Astrocyte (in vitro differentiated cells and primary cell): Measurements from ENCODE around the gene PCDHGC3. TPM values are rescaled to one million over a fixed set of nuclear protein-coding genes. Genes with fewer than 3 reads are reported as not detected.
A peak's percentile ranks its signal among the peaks of the same experiment; 100 is the strongest.

Experiments used
- DNase-seq: peaks from one replicate; pipeline ENCODE4 v3.0.0-alpha.2; 2010; ENCODE audit warnings: low read depth
- FAIRE-seq: peaks from 2 replicates; lab custom pipeline; 2011; peaks lifted over from hg19 to GRCh38; lab: Jason Lieb, UNC
- H2AFZ ChIP-seq: 2 replicates; pipeline ENCODE4 v1.6.0; 2012; ENCODE audit warnings: low read depth, low read length, inconsistent platforms
- H3K27ac ChIP-seq: 2 replicates; pipeline ENCODE4 v1.5.1; 2011; ENCODE audit warnings: low read depth, low read length, inconsistent platforms
- H3K27me3 ChIP-seq: 2 replicates; pipeline ENCODE4 v1.6.0; 2011; ENCODE audit warnings: low read length, inconsistent platforms; ENCODE audit not compliant: insufficient read depth
- H3K36me3 ChIP-seq: 2 replicates; pipeline ENCODE4 v1.5.1; 2011; ENCODE audit warnings: low read length, inconsistent platforms; ENCODE audit not compliant: insufficient read depth
- H3K4me1 ChIP-seq: 2 replicates; pipeline ENCODE4 v1.5.1; 2011; ENCODE audit warnings: low read length, inconsistent platforms; ENCODE audit not compliant: insufficient read depth
- H3K4me2 ChIP-seq: 2 replicates; pipeline ENCODE4 v1.6.0; 2012; ENCODE audit warnings: low read length, inconsistent platforms
- H3K4me3 ChIP-seq: 2 replicates; pipeline ENCODE4 v1.5.1; 2011; ENCODE audit warnings: low read depth, mild to moderate bottlenecking, low read length, inconsistent platforms; ENCODE audit not compliant: insufficient read depth
- H3K79me2 ChIP-seq: 2 replicates; pipeline ENCODE4 v1.6.0; 2012; ENCODE audit warnings: mild to moderate bottlenecking, low read length, inconsistent platforms; ENCODE audit not compliant: insufficient read depth
- H3K9ac ChIP-seq: 2 replicates; pipeline ENCODE4 v1.6.0; 2012; ENCODE audit warnings: mild to moderate bottlenecking, low read length, inconsistent platforms
- H3K9me3 ChIP-seq: 2 replicates; pipeline ENCODE4 v1.5.1; 2012; ENCODE audit warnings: low read depth, mild to moderate bottlenecking, low read length, inconsistent platforms; ENCODE audit not compliant: insufficient read depth
- H4K20me1 ChIP-seq: 2 replicates; pipeline ENCODE4 v1.6.0; 2012; ENCODE audit warnings: low read length, inconsistent platforms; ENCODE audit not compliant: insufficient read depth
- H3K27ac Mint-ChIP-seq: one replicate; pipeline ENCODE4 v1.8.0; 2021; ENCODE audit warnings: mild to moderate bottlenecking, mixed read lengths; ENCODE audit not compliant: unreplicated experiment
- H3K27me3 Mint-ChIP-seq: one replicate; pipeline ENCODE4 v1.8.0; 2021; ENCODE audit warnings: low read depth, mixed read lengths; ENCODE audit not compliant: unreplicated experiment
- H3K36me3 Mint-ChIP-seq: one replicate; pipeline ENCODE4 v1.8.0; 2021; ENCODE audit warnings: low read depth, mixed read lengths; ENCODE audit not compliant: unreplicated experiment
- H3K4me1 Mint-ChIP-seq: one replicate; pipeline ENCODE4 v1.8.0; 2021; ENCODE audit warnings: low read depth, mixed read lengths; ENCODE audit not compliant: unreplicated experiment
- H3K4me3 Mint-ChIP-seq: one replicate; pipeline ENCODE4 v1.8.0; 2021; ENCODE audit warnings: mild to moderate bottlenecking, moderate library complexity, mixed read lengths; ENCODE audit not compliant: unreplicated experiment
- H3K9me3 Mint-ChIP-seq: one replicate; pipeline ENCODE4 v1.8.0; 2021; ENCODE audit warnings: mild to moderate bottlenecking, mixed read lengths; ENCODE audit not compliant: unreplicated experiment
- CTCF ChIP-seq: IDR thresholded peaks from 2 replicates; pipeline ENCODE4 v1.5.1; 2011; ENCODE audit warnings: low read depth, mild to moderate bottlenecking, inconsistent platforms, low read length, moderate library complexity; ENCODE audit not compliant: insufficient read depth
- EZH2 ChIP-seq: IDR thresholded peaks from 2 replicates; pipeline ENCODE4 v1.6.1; 2012; ENCODE audit warnings: mild to moderate bottlenecking, low read length, inconsistent platforms; ENCODE audit not compliant: insufficient read depth
- total RNA-seq: library from RNA; stranded (reverse); gene quantifications from 2 replicates; pipeline ENCODE4 v1.2.1, GENCODE V29; 2021

The PCDHGC3 gene
- total RNA-seq, 1 donor from 2014 or later = 84.7 TPM

DNA sequence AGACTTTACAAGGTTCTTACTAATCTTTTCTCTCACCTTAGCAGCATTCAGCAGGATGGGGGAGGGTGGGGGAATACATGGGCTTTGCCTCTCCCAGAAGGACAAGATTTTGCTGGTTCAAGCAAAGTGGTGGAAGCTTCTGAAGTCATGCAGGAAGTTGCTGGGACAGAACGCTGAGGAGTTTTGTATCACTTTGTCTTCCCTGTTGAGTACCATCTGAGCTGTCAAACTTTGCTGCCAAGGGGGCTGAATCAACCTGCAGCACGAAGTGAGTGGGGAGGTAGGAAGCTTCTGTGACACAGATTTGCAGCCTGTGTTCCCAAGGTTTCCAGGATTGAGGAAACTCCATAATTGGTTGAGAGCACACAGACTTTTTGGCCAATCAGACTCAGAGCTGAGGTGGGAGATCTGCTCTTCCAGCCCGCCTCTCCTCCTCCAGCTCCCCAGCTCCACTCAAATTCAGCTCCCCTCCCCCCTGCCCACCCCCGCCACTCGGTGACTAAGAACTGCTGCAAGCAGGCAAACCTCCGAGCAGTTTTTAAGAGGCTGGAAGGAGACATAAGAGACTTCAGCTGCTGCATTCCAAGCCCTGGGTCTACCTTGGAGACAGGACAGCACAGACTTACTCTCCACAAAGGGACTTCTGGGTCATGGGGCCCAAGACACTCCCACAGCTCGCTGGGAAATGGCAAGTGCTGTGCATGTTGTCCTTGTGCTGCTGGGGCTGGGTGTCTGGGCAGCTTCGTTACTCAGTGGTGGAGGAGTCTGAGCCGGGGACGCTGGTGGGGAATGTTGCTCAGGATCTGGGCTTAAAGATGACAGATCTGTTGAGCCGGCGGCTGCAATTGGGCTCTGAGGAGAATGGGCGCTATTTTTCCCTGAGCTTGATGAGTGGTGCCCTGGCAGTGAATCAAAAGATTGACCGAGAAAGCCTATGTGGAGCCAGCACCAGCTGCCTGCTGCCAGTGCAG is 13.1 kb downstream of the PCDHGC3 start, which contains the start of gene PCDHGC5:
Gene PCDHGC5 (plus strand): TSS at position 491 of the 971 bp plus-strand sequence. CDS start 160 bp downstream, at position 651.
- Histone ChIP-seq H3K9ac (peak within 1 kb of the TSS; percentile 44), H4K20me1 (peaks cover 71% of the 10 kb centered on the region), H3K4me2 (peak within 1 kb of the TSS; percentile 84), H2AFZ (no peak within 1 kb of the TSS), H3K9me3 (no peaks in the 10 kb centered on the region), H3K27ac (peak within 1 kb of the TSS; percentile 33), H3K79me2 (peaks cover 63% of the 10 kb centered on the region), H3K36me3 (no peaks in the 10 kb centered on the region), H3K27me3 (no peaks in the 10 kb centered on the region), H3K4me3 (peak within 1 kb of the TSS; percentile 39), H3K4me1 (peaks cover 31% of the 10 kb centered on the region)
- TF ChIP-seq CTCF = no peak
- TF ChIP-seq EZH2 = no peak
- FAIRE-seq (peak; percentile 65), DNase-seq (peak; percentile 74)
- Mint-ChIP-seq H3K4me1 (peaks cover 33% of the 10 kb centered on the region), H3K4me3 (peak within 1 kb of the TSS; percentile 60), H3K9me3 (peaks cover 2% of the 10 kb centered on the region), H3K27ac (peak within 1 kb of the TSS; percentile 89), H3K27me3 (no peaks in the 10 kb centered on the region), H3K36me3 (peaks cover 42% of the 10 kb centered on the region)

GRCh38 chr5:141489841-141490240 is 14.1 kb downstream of the PCDHGC3 start:
- FAIRE-seq (no peak), DNase-seq (no peak)
- TF ChIP-seq EZH2 = no peak
- no peak for TF ChIP-seq CTCF
- Histone ChIP-seq H3K9me3 (no peaks in the 10 kb centered on the region), H3K79me2 (peaks cover 62% of the 10 kb centered on the region), H3K27ac (no peak overlapping the region), H3K27me3 (no peaks in the 10 kb centered on the region), H3K4me3 (peak overlapping the region; percentile 39), H3K9ac (no peak overlapping the region), H3K4me1 (peaks cover 40% of the 10 kb centered on the region), H3K36me3 (no peaks in the 10 kb centered on the region), H3K4me2 (peak overlapping the region; percentile 84), H2AFZ (no peak overlapping the region), H4K20me1 (peaks cover 63% of the 10 kb centered on the region)
- Mint-ChIP-seq H3K27me3 (no peaks in the 10 kb centered on the region), H3K9me3 (peaks cover 2% of the 10 kb centered on the region), H3K4me3 (peak overlapping the region; percentile 41), H3K36me3 (peaks cover 44% of the 10 kb centered on the region), H3K27ac (peak overlapping the region; percentile 89), H3K4me1 (peaks cover 35% of the 10 kb centered on the region)
